Measurements from ENCODE around the gene KCNK10.

The KCNK10 gene, protein sequence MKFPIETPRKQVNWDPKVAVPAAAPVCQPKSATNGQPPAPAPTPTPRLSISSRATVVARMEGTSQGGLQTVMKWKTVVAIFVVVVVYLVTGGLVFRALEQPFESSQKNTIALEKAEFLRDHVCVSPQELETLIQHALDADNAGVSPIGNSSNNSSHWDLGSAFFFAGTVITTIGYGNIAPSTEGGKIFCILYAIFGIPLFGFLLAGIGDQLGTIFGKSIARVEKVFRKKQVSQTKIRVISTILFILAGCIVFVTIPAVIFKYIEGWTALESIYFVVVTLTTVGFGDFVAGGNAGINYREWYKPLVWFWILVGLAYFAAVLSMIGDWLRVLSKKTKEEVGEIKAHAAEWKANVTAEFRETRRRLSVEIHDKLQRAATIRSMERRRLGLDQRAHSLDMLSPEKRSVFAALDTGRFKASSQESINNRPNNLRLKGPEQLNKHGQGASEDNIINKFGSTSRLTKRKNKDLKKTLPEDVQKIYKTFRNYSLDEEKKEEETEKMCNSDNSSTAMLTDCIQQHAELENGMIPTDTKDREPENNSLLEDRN

GRCh38 chr14:88323086-88323522 lies at the start of gene KCNK10:
Gene KCNK10 (minus strand): TSS chr14:88323269. CDS start chr14:88322798, 471 bp downstream.
- no peak for DNase-seq

GRCh38 chr14:88369496-88369895 lies 46.4 kb upstream of the KCNK10 start:
- DNase-seq, result no peak

DNA sequence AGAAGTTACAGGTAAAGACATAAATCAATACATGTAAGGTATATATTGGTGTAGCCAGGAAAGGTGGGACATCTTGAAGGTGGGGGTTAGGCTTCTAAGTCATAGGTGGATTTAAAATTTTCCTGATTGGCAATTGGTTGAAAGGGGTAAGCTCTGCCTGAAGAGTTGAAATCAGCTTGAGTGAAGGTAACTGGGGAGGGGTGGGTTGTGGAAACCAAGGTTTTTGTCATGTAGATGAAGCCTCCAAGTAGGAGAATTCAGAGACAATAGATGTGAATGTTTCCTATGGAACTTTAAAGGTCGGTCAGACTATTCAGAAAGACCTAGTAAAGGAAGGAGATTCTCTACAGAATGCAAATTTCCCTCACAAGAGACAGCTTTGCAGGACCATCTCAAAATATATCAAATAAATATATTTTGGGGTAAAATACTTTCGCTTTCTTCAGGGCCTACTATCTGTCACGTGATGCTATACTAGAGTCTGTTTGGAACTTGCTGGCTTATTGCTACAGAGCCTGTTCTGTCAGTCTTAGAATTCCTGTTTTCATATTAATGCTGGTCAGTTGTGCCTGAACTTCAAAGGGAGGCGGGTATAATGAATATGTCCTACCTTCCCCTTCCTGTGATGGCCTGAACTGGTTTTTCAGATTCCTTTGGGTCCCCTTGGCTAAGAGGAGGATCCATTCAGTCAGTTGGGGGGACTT lies 41.8 kb upstream of the KCNK10 start:
- no peak for DNase-seq

GRCh38 chr14:88363644-88364043 lies 40.6 kb upstream of the KCNK10 start:
- DNase-seq, result no peak

GRCh38 chr14:88359500-88359899 lies 36.4 kb upstream of the KCNK10 start:
- DNase-seq, result no peak

GRCh38 chr14:88354358-88354757 lies 31.3 kb upstream of the KCNK10 start:
- DNase-seq, result no peak

- no peak for DNase-seq
Observed at GRCh38 chr14:88352698-88353097, 29.6 kb upstream of the KCNK10 start.

DNA sequence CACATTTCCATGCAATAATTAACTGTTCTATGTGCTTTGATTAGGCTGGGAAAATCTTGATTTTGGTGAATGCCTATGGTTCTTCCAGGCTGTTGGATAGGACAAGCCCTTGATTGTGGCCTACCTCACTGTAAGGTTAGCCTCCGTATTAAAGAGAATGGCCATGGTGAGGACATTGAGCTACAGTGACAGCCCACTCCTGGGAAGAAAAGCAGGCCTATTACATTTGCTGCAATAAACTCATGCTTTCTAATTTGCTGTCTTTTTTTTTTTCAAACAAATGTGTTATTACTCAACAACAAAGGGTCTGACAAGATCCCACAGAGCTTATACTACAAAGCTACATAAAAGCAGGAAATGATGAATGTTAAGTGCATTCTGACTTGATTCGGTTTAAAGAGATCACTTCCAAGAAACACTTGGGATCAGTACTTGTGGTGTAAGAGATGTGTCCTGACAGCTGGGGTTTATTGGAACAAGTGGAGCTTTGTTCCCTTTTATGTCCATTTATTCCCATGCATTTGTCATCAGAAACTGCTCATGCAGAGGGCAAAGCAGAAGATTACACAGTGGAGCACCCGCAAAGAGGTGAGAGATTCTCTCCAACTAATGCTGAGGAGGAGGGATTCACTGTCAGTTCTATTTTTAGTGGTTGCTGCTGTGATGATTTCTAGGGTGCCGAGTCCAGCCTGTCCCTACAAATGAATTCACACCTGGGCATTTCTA lies 29.1 kb upstream of the KCNK10 start:
- no peak for DNase-seq

DNA sequence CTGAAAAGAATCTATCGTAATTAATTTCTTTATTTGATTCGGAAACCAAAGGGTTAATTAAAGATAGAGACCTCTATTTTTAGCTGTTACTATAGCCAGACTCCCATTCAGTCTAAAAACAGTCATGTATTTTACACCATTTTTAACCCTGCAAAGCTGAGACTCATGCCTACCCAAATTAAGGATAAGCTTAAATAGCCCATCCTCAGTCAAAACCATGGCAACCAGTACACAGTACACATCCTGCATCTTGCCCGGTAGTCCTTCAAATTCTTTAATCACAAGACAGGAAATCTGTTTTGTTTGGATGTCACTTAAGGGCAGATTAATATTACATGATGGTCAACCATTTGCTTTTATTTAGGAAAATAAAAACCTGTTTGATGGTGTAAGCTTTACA lies 25.5 kb upstream of the KCNK10 start:
- no peak for DNase-seq

DNA sequence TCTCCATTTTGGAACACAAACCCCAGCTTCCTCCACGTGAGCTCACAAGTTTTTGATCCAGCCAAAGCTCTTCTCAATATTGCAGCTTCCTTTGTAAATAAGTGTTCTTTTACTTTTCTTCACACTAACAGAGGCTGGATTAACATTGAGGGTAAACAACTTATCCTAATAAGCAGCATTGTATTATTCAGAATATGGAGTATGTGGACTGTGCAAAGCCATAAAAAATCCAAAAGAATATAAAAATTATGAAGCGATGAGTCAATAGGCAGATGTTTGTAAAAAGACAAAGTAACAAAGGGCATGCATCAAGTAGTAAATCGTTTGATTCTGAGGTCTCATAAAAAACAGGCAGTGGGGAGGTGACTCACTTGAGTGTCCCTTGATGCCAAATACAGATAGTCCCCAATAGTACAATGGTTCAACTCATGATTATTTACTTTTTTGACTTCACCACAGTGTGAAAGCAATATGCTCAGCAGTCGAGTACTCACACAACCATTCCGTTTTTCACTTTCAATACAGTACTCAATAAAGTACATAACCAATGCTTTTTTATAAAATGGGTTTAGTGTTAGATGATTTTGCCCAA lies 23.1 kb upstream of the KCNK10 start:
- no peak for DNase-seq

- no peak for DNase-seq
Observed at GRCh38 chr14:88342980-88343379, 19.9 kb upstream of the KCNK10 start.

GRCh38 chr14:88340357-88340756 lies 17.3 kb upstream of the KCNK10 start:
- no peak for DNase-seq

DNA sequence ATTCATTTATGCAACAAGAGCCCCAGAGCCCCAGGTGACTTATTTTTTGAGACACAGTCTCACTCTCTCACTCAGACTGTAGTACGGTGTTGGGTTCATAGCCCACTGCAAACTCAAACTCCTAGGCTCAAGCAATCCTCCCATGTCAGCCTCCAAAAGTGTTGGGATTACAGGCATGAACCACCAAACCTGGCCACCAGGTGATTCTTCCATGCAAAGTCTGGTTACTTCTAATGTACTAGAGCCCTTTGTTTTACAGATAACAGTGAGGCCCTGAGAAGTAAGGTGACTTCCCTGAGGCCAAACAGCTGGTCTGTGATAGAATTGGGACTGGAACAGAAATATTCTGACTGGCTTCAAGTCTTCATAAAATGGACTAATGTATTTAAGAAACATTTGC lies 10.0 kb upstream of the KCNK10 start:
- no peak for DNase-seq

DNA sequence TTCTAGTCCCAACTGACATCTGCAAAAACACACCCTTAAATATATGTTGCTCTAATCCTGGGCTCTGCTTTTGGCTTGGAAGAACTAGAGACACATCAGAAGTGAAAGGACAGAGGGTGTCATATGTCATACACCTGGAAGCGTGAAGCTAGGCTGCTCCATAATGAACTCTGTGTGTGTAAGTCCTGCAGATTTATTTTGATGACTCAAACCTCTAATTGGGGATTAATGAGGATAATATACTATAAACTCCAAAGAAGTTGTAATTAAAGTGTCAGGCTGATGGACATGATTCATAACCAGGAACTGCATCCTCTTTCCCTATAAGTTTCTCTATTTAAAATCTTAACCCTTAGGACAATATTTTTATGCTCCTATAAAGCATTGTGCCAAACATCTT lies 4.4 kb upstream of the KCNK10 start:
- DNase-seq, result no peak

DNA sequence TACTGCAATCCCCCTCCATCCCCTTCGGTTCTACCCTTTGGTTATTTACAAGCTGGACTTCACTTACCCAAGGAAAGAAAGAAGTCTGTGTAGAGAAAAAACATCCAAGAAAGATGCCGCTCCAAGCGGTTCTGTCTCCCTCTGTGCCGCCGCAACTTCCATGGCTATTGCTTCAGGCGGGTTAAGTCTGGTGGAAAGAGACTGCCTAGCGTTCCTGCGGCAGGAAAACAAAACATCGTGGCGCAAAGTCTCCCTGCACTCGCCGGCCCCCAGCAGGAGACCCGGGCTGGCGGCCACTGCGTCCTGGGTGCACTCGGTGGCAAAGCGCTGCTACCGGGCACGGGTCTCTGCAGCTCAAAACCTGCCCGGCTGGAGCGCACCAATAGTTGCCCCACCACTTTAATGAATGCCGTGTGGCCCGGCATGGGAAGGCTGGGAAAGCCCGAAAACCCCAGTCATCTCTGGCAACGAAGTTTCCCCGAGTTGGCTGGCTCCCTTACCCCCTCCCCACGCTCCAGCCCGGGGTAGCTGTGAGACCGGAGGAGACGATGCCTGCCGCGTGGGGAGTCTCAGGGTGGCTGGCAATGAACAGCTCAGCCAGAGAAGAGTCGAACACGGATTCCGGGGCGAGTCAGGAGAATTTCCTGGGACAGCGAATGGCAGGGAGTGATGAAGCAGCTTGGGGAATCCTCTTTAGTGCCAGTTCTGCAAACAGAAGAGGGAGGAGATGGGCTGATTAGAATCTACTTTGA lies 3.5 kb upstream of the KCNK10 start:
- DNase-seq, result no peak

DNA sequence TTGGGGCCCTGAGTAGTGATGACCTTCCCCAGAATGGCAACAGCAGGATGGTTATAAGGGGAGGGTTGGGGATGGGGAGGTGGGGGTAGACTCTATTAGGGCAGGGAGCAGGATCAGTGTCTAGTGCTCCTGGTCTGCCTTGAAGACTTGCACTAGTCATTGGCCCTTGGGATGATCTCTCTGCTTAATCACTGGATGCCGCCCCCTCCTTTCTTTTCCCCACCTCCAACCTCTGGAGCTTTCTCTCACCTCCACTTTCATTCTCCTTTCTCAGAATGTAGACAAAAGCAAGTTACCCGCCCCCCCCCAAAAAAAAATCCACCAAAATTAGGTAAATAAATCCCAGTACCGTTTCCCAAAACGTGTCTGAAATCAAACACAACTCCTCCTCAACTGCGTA lies 2.8 kb upstream of the KCNK10 start:
- DNase-seq, result no peak

- no peak for DNase-seq
Observed at GRCh38 chr14:88324930-88325329, 1.9 kb upstream of the KCNK10 start.

GRCh38 chr14:88324491-88324890 lies 1.4 kb upstream of the KCNK10 start:
- no peak for DNase-seq

- DNase-seq, result no peak
Observed at GRCh38 chr14:88323523-88324199, 592 bp upstream of the KCNK10 start.

DNA sequence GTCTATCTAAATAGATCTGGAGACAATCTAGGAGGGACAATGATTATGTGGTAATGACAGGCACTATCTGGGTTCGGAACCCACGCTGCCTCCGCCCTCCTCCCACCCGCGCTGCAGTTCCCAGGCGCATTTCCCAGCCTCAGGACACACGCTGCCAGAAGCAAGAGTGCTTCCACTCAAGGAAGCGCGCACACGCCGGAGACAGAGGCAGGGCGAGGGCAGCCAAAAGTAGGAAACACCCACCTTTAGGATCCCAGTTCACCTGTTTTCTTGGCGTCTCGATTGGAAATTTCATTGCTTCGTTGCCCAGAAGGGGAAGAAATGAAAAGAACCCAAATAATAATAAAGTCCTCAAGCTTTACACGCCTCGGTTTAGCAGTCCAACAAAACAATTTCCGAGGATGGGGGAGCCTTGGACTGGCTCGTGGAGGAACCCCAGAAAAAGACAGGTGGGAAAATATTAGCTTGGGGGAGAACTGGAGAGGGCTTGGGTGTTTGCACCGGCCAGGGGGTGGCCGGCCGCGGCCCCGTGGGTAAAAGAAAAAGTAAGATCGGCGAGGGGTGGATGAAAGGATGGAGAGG lies 474 bp downstream of the KCNK10 start:
- DNase-seq, result no peak

Measured in CD4-positive, alpha-beta T cell treated with Interleukin-1 beta for 1 hour (primary cell).